ENCODE results near the gene APRT.

DNA sequence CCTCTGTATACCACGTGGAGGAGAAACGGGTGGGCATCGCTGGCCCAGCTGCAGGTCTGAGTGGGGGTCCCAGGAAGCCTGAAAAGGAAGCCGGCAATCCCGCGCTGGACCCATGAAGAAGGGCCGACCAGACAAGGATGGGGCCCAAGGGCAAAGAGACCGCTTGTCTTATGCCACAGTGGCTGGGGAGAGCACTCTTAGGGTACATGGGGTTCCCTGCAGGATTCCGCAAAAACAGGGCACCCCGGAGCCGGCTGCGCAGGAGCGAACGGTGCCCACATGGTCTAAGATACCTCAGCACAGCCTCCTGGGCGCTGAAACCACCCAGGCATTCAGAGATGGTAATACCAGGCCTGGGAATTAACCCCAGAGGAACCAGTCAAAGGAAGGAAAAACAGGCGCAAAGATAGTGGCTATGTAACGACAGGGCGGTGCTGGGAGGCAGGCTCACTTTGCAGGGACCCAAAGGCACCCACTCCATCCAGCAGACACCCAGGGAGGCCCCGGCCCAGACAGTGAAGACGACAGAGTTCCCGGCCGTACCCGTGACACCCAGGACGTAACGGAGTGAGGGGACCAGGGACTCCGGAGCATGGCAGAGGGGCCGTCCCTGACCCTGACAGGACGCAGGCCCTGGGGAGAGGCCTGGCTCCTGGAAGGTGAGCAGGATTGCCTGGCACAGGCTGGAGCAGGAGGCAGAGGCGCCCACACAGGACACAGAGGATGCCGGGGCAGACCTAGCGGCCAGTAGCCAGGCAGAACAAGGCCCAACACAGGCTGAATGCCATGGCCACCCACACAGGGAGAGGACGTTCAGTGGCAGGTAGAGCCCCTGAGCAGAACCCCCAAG is 37.0 kb downstream of the APRT start:
- TF ChIP-seq, protein P1, sequence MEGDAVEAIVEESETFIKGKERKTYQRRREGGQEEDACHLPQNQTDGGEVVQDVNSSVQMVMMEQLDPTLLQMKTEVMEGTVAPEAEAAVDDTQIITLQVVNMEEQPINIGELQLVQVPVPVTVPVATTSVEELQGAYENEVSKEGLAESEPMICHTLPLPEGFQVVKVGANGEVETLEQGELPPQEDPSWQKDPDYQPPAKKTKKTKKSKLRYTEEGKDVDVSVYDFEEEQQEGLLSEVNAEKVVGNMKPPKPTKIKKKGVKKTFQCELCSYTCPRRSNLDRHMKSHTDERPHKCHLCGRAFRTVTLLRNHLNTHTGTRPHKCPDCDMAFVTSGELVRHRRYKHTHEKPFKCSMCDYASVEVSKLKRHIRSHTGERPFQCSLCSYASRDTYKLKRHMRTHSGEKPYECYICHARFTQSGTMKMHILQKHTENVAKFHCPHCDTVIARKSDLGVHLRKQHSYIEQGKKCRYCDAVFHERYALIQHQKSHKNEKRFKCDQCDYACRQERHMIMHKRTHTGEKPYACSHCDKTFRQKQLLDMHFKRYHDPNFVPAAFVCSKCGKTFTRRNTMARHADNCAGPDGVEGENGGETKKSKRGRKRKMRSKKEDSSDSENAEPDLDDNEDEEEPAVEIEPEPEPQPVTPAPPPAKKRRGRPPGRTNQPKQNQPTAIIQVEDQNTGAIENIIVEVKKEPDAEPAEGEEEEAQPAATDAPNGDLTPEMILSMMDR (IDR thresholded peaks at IDR 0.05), result no peak
- TF ChIP-seq EP300 (IDR thresholded peaks at IDR 0.05) (no peak), POLR2A (IDR thresholded peaks at IDR 0.05) (no peak)
